ENCODE measurements around the gene MREG. TPM values are rescaled to one million over a fixed set of nuclear protein-coding genes. Genes with fewer than 3 reads are reported as not detected.

MREG gene
- total and polyA plus RNA-seq, 10 of the 15 experiments (the other 5 are each of a cell fraction or from before 2014, with no cell fraction given) = 6.9 to 45.0 (median 28.5) TPM

DNA sequence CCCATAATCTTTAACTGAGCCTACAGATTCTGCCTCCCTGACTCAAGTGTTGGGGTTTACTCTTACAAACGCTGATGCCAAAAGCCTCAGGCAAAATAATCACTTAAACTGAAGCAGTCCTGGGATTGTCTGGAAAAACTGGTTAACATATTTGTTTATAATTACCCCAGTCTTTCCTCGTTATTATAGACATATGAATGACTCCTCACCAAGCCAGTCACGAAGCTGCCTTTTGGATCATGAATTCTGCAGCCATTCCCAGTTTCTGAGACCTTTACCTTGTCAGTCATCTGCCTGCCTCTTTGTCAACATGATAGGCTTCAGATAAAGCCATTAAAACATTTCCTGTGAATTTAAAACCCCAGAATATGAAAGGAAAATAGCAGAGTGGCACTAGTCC, 46.4 kb downstream of the MREG start:
- 95% methylated on average over 3 of the region's 3 CpGs for WGBS (ENCODE audit: insufficient coverage, insufficient replicate concordance, low lambda C conversion rate, missing lambda C conversion rate)
- ChIA-PET RAD21 (ENCODE audit: unreplicated experiment) (no interaction called here), POLR2A (no interaction called here), SMC1A (ENCODE audit: uncharacterized antibody, unreplicated experiment) (interaction anchor here (1.0 to 2.7 kb wide), 3 partner anchors 11 to 56 kb away, joined by 3 to 11 read pairs (median 4); no protein-coding TSS in a partner anchor), CTCF (interaction anchor here (1.0 to 5.3 kb wide), 6 partner anchors 12 to 67 kb away, joined by 3 to 37 read pairs (median 4); no protein-coding TSS in a partner anchor)
- Histone ChIP-seq H3K9ac (ENCODE audit: control insufficient read depth, insufficient read depth, low read length) (no peak overlapping the region), H3K27ac (ENCODE audit: control insufficient read depth, insufficient read depth) (no peak overlapping the region), H3K79me2 (ENCODE audit: control insufficient read depth, insufficient read depth, low read length) (peaks cover 41% of the 10 kb centered on the region), H3K36me3 (ENCODE audit: control insufficient read depth in 2 of 2, insufficient read depth in 2 of 2, low read length in 1 of 2) (peaks cover 3 to 7% of the 10 kb centered on the region in 2 experiments), H2AFZ (ENCODE audit: control insufficient read depth, low read depth, low read length) (no peak overlapping the region), H4K20me1 (ENCODE audit: control insufficient read depth, insufficient read depth) (no peaks in the 10 kb centered on the region; the same call in 1 of the 2 replicates), H3K4me3 (no peak overlapping the region), H3K9me3 (replicated peaks; ENCODE audit: control insufficient read depth, insufficient read depth, low read length) (no peaks in the 10 kb centered on the region; the same call in 1 of the 3 replicates), H3K4me1 (ENCODE audit: control insufficient read depth, insufficient read depth, low read length) (peaks cover 5% of the 10 kb centered on the region; the same call in 1 of the 2 replicates), H3K27me3 (replicated peaks in 1 of 2; ENCODE audit: control insufficient read depth in 2 of 2, insufficient read depth in 2 of 2, low read length in 1 of 2) (no peaks in the 10 kb centered on the region), H3K4me2 (ENCODE audit: control insufficient read depth, insufficient read depth) (no peak overlapping the region)
- ATAC-seq (no peak), DNase-seq (ENCODE audit: low read depth, low spot score) (no peak), FAIRE-seq (no peak)
- TF ChIP-seq CREM (IDR thresholded peaks at IDR 0.05; ENCODE audit: low read depth) (no peak), ZBED1 (IDR thresholded peaks at IDR 0.05; ENCODE audit: borderline replicate concordance) (0 out of 2 replicates have a peak, but pooled peaks have one; percentile 25)
- intact Hi-C loops (cut with micrococcal nuclease; ENCODE audit: unreplicated experiment) (no loop called here), in situ Hi-C loops (cut with MboI) (no loop called here)
- no TSS peak for BruUV-seq (replicated peaks)

DNA sequence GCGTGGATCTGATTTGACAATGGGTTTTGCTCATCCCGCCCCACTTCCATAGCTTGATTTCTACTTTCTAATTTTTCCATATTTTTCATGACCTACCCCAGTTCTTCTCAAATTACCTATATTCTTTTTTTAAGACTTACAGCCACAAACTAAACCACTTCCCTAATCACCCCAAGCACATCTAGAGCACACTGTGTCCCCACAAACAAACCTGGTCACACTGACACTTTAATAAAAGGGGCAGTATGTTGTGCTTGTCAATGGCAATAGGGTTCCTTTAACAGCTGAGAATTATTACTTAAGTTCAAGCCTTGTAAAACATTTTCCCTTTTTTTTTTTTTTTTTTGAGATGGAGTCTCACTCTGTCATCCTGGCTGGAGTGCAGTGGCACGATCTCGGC, 47.1 kb downstream of the MREG start:
- no TSS peak for BruUV-seq (replicated peaks)
- no peak for TF ChIP-seq GABPA (IDR thresholded peaks at IDR 0.05; ENCODE audit: low read depth)
- TF ChIP-seq, protein P1, sequence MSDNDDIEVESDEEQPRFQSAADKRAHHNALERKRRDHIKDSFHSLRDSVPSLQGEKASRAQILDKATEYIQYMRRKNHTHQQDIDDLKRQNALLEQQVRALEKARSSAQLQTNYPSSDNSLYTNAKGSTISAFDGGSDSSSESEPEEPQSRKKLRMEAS (IDR thresholded peaks at IDR 0.05; ENCODE audit: low read depth, low read length) = no peak
- TF ChIP-seq POLR2A (IDR thresholded peaks at IDR 0.05; ENCODE audit: low read depth, low read length) = no peak
- TF ChIP-seq SMARCA5 (IDR thresholded peaks at IDR 0.05) = no peak
- TF ChIP-seq BACH1 (IDR thresholded peaks at IDR 0.05; ENCODE audit: borderline replicate concordance) = no peak
- no peak for TF ChIP-seq ZNF207 (IDR thresholded peaks at IDR 0.05; ENCODE audit: borderline replicate concordance)
- TF ChIP-seq, protein P2, sequence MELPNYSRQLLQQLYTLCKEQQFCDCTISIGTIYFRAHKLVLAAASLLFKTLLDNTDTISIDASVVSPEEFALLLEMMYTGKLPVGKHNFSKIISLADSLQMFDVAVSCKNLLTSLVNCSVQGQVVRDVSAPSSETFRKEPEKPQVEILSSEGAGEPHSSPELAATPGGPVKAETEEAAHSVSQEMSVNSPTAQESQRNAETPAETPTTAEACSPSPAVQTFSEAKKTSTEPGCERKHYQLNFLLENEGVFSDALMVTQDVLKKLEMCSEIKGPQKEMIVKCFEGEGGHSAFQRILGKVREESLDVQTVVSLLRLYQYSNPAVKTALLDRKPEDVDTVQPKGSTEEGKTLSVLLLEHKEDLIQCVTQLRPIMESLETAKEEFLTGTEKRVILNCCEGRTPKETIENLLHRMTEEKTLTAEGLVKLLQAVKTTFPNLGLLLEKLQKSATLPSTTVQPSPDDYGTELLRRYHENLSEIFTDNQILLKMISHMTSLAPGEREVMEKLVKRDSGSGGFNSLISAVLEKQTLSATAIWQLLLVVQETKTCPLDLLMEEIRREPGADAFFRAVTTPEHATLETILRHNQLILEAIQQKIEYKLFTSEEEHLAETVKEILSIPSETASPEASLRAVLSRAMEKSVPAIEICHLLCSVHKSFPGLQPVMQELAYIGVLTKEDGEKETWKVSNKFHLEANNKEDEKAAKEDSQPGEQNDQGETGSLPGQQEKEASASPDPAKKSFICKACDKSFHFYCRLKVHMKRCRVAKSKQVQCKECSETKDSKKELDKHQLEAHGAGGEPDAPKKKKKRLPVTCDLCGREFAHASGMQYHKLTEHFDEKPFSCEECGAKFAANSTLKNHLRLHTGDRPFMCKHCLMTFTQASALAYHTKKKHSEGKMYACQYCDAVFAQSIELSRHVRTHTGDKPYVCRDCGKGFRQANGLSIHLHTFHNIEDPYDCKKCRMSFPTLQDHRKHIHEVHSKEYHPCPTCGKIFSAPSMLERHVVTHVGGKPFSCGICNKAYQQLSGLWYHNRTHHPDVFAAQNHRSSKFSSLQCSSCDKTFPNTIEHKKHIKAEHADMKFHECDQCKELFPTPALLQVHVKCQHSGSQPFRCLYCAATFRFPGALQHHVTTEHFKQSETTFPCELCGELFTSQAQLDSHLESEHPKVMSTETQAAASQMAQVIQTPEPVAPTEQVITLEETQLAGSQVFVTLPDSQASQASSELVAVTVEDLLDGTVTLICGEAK (IDR thresholded peaks at IDR 0.05; ENCODE audit: borderline replicate concordance) = no peak
- TF ChIP-seq MTA2 (IDR thresholded peaks at IDR 0.05; ENCODE audit: low read depth) = no peak
- no peak for TF ChIP-seq ZNF274 (IDR thresholded peaks at IDR 0.05; ENCODE audit: insufficient read depth, insufficient read length)
- Histone ChIP-seq H3K9me3 (replicated peaks; ENCODE audit: control insufficient read depth, insufficient read depth, low read length) (no peaks in the 10 kb centered on the region; the same call in 1 of the 3 replicates), H2AFZ (ENCODE audit: control insufficient read depth, low read depth, low read length) (no peak overlapping the region), H3K4me1 (ENCODE audit: control insufficient read depth, insufficient read depth, low read length) (peaks cover 5% of the 10 kb centered on the region; the same call in 1 of the 2 replicates), H3K4me3 (no peak overlapping the region), H3K9ac (ENCODE audit: control insufficient read depth, insufficient read depth, low read length) (no peak overlapping the region), H3K27me3 (replicated peaks in 1 of 2; ENCODE audit: control insufficient read depth in 2 of 2, insufficient read depth in 2 of 2, low read length in 1 of 2) (no peaks in the 10 kb centered on the region), H4K20me1 (ENCODE audit: control insufficient read depth, insufficient read depth) (no peaks in the 10 kb centered on the region; the same call in 1 of the 2 replicates), H3K27ac (ENCODE audit: control insufficient read depth, insufficient read depth) (no peak overlapping the region), H3K79me2 (ENCODE audit: control insufficient read depth, insufficient read depth, low read length) (peaks cover 38% of the 10 kb centered on the region), H3K4me2 (ENCODE audit: control insufficient read depth, insufficient read depth) (no peak overlapping the region), H3K36me3 (ENCODE audit: control insufficient read depth in 2 of 2, insufficient read depth in 2 of 2, low read length in 1 of 2) (peaks cover 1 to 5% of the 10 kb centered on the region in 2 experiments; a peak in 3 of 4 replicates)
- intact Hi-C loops (cut with micrococcal nuclease; ENCODE audit: unreplicated experiment) (no loop called here), in situ Hi-C loops (cut with MboI) (no loop called here)
- ATAC-seq (no peak; the same call in 2 of the 3 replicates), FAIRE-seq (no peak), DNase-seq (ENCODE audit: low read depth, low spot score) (no peak)
- RAD21 ChIA-PET (ENCODE audit: unreplicated experiment) = interaction anchor here (1.1 kb wide), 1 partner anchor 57 kb away, joined by 3 read pairs; no protein-coding TSS in a partner anchor
- SMC1A ChIA-PET (ENCODE audit: uncharacterized antibody, unreplicated experiment) = interaction anchor here (0.6 to 1.8 kb wide), 5 partner anchors 9 to 52 kb away, joined by 3 to 5 read pairs (median 3); no protein-coding TSS in a partner anchor
- 72% methylated on average over 4 of the region's 4 CpGs for WGBS (ENCODE audit: insufficient coverage, insufficient replicate concordance, low lambda C conversion rate, missing lambda C conversion rate)
- CTCF ChIA-PET = interaction anchor here (1.0 to 5.3 kb wide), 4 partner anchors 15 to 59 kb away, joined by 3 to 37 read pairs (median 4); no protein-coding TSS in a partner anchor
- POLR2A ChIA-PET = interaction anchor here (0.6 to 1.2 kb wide), 3 partner anchors 12 to 142 kb away, joined by 3 to 4 read pairs (median 3); no protein-coding TSS in a partner anchor
